ENCODE data around the gene ANKRD31. TPM values are rescaled to one million over a fixed set of nuclear protein-coding genes. Genes with fewer than 3 reads are reported as not detected.

The ANKRD31 gene
- total and polyA plus RNA-seq, 7 donors = 0.01 to 0.11 (median 0.06) TPM; not detected in 2

DNA sequence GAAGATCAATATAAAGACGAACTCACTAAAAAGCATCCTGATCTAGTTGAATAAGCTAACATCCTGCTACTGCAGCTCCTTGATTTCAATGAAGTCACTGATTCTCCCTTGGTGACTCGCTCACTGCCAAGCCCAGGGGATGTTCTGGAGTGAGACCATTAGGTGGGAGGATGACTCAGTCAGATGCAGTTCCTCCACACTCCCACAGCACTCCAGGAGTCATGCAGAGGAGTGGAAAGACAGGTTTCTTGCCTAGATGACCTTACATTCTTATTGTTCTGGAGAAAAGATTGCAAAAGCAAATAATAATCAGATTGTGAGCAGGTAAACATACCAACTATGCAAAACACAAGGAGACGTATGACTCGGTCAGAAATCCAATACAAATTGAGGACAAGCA is 199.6 kb downstream of the ANKRD31 start:
- 85 to 89% (median 88%) methylated on average over 4 of the region's 4 CpGs for WGBS, 3 donors

DNA sequence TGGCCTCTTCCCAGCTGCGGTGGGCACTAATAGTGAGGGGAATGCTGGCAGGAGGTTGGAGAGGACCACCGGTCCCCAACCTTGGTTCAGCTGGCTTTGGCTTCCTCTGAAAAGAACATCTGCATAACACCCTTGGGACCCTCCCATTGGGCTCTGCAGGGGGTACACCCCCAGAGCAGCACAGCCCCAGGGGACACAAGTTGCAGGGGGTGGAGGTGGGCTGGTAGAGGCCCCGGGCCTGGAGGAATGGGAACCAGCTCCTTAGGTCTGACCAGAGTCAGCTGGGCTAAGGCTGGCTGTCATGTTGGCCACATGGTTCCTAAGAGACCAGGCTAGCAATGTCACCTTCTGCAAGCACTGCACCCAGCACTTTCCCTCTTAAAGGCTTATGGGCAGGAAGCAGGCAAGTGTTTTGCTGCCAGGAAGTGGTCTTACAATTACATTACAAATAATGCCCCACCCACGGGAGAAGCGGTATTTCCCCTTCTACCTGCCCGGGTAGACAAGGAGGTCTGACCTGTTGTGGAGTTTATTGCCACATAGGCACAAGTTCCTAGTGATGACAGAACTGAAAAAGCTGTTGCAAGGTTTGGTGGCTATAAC is 202.4 kb downstream of the ANKRD31 start:
- Histone ChIP-seq H3K27ac (no peak overlapping the region), H3K4me1 (no peaks in the 10 kb centered on the region), H3K9me3 (no peaks in the 10 kb centered on the region), H3K27me3 (ENCODE audit: insufficient read depth in 3 of 3, low read length in 2 of 3) (no peaks in the 10 kb centered on the region), H3K4me3 (no peak overlapping the region), H3K36me3 (ENCODE audit: insufficient read depth in 1 of 2, low read depth in 1 of 2) (no peaks in the 10 kb centered on the region)
- no peak for DNase-seq
- ATAC-seq = no peak
- TF ChIP-seq, protein P1, sequence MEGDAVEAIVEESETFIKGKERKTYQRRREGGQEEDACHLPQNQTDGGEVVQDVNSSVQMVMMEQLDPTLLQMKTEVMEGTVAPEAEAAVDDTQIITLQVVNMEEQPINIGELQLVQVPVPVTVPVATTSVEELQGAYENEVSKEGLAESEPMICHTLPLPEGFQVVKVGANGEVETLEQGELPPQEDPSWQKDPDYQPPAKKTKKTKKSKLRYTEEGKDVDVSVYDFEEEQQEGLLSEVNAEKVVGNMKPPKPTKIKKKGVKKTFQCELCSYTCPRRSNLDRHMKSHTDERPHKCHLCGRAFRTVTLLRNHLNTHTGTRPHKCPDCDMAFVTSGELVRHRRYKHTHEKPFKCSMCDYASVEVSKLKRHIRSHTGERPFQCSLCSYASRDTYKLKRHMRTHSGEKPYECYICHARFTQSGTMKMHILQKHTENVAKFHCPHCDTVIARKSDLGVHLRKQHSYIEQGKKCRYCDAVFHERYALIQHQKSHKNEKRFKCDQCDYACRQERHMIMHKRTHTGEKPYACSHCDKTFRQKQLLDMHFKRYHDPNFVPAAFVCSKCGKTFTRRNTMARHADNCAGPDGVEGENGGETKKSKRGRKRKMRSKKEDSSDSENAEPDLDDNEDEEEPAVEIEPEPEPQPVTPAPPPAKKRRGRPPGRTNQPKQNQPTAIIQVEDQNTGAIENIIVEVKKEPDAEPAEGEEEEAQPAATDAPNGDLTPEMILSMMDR (IDR thresholded peaks at IDR 0.05) = no peak
- intact Hi-C loops (cut with DNase I) = no loop called here
- WGBS, 3 donors = 78 to 82% (median 81%) methylated on average over 6 of the region's 6 CpGs

More for the DNA sequence above, 199.6 kb downstream of the ANKRD31 start:
- no peak overlapping the region for H3K4me3 ChIP-seq
- H3K36me3 ChIP-seq (ENCODE audit: insufficient read depth in 1 of 2, low read depth in 1 of 2) = no peaks in the 10 kb centered on the region
- H3K4me1 ChIP-seq = no peaks in the 10 kb centered on the region
- H3K27ac ChIP-seq = no peak overlapping the region
- H3K9me3 ChIP-seq = no peaks in the 10 kb centered on the region
- no peak for DNase-seq
- peak in 1 of 4 donors; percentile 35 for ATAC-seq
- no peaks in the 10 kb centered on the region for H3K27me3 ChIP-seq (ENCODE audit: insufficient read depth in 3 of 3, low read length in 2 of 3)
- intact Hi-C loops (cut with DNase I) = no loop called here
- TF ChIP-seq, protein P1 (IDR thresholded peaks at IDR 0.05) = no peak

DNA sequence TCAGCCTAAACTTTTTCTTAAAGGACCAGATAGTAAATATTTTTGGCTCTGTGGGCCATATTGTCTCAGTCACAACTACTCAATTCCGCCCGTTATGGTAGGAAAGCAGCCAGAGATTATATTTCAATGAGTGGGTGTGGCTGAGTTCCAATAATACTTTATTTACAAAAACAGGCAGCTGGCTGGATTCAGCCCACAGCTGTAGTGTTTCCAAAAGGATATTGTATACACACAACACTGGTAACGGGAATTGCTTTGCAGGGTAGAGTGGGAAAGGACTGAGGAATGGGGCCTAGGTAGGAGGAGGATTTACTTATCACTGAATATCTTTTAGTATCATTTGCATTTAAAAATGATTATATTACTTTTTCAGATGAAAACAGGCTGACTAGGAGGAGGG is 205.3 kb downstream of the ANKRD31 start:
- TF ChIP-seq, protein P1 (IDR thresholded peaks at IDR 0.05) = no peak
- DNase-seq = no peak
- 26 to 31% (median 28%) methylated on average over 3 of the region's 3 CpGs for WGBS, 3 donors
- no peaks in the 10 kb centered on the region for H3K9me3 ChIP-seq
- no peaks in the 10 kb centered on the region for H3K4me1 ChIP-seq
- H3K27me3 ChIP-seq (ENCODE audit: insufficient read depth in 3 of 3, low read length in 2 of 3) = no peaks in the 10 kb centered on the region
- no peak overlapping the region for H3K27ac ChIP-seq
- H3K4me3 ChIP-seq = no peak overlapping the region
- intact Hi-C loops (cut with DNase I) = no loop called here
- no peaks in the 10 kb centered on the region for H3K36me3 ChIP-seq (ENCODE audit: insufficient read depth in 1 of 2, low read depth in 1 of 2)
- no peak for ATAC-seq

DNA sequence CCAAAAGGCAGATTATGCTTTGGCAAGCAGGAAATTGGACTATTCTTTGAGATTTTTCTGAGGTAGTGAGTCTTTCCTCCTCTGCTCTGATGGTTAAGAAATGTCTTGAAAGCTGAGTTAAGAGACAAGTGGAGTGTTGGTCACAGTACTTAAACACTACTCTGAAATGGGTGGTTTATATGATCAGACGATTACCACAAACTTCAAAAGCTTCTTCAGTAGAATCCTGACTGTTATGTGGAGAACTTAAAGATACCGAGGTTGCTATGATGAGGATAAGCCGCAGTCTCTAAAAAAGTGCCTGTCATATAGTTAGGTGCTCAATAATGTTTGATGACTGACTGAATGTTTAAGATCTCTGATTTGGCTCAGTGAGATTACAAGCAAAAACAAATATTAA is 208.6 kb downstream of the ANKRD31 start:
- TF ChIP-seq, protein P1 (IDR thresholded peaks at IDR 0.05) = no peak
- no peak for DNase-seq
- WGBS, 3 donors = 85 to 89% (median 87%) methylated on average over 3 of the region's 3 CpGs
- no peak overlapping the region for H3K27ac ChIP-seq
- no peaks in the 10 kb centered on the region for H3K9me3 ChIP-seq
- no peak for ATAC-seq
- H3K36me3 ChIP-seq (ENCODE audit: insufficient read depth in 1 of 2, low read depth in 1 of 2) = no peaks in the 10 kb centered on the region
- intact Hi-C loops (cut with DNase I) = no loop called here
- H3K4me1 ChIP-seq = no peaks in the 10 kb centered on the region
- H3K27me3 ChIP-seq (ENCODE audit: insufficient read depth in 3 of 3, low read length in 2 of 3) = no peaks in the 10 kb centered on the region
- H3K4me3 ChIP-seq = no peak overlapping the region
